HepG2 (cell line): Measurements from ENCODE around the gene STIM1. TPM values are rescaled to one million over a fixed set of nuclear protein-coding genes. Genes with fewer than 3 reads are reported as not detected.

ENCODE experiments used
- AHDC1 ChIP-seq: sonication (generic); formaldehyde crosslinking; IDR thresholded peaks from 2 replicates; pipeline ENCODE4 v1.5.1; 2020; ENCODE audit warnings: mild to moderate bottlenecking, missing genetic modification reagents, borderline replicate concordance
- ATF7-NPFF ChIP-seq: sonication (generic); formaldehyde crosslinking; IDR thresholded peaks from 2 replicates; pipeline ENCODE4 v1.8.1; 2023; ENCODE audit warnings: mild to moderate bottlenecking, low read depth, missing genetic modification reagents, moderate library complexity
- CENPX ChIP-seq: sonication (generic); formaldehyde crosslinking; IDR thresholded peaks from 2 replicates; pipeline ENCODE4 v1.9.0; 2021; ENCODE audit warnings: mild to moderate bottlenecking, missing genetic modification reagents, moderate library complexity
- DNMT3B ChIP-seq: conservative IDR thresholded peaks from 2 replicates; pipeline ENCODE4 v1.6.1; 2016; ENCODE audit warnings: missing biosample characterization, control low read depth
- ELF1 ChIP-seq: sonication (generic); formaldehyde crosslinking; IDR thresholded peaks from 2 replicates; pipeline ENCODE4 v1.4.0; 2020; ENCODE audit warnings: missing genetic modification reagents
- ETV5 ChIP-seq: IDR thresholded peaks from 2 replicates; pipeline ENCODE4 v1.6.1; 2018; ENCODE audit warnings: missing biosample characterization, missing genetic modification reagents, inconsistent platforms, borderline replicate concordance
- KDM5B ChIP-seq: sonication (generic); formaldehyde crosslinking; IDR thresholded peaks from 2 replicates; pipeline ENCODE4 v1.4.0; 2020; ENCODE audit warnings: missing genetic modification reagents, mild to moderate bottlenecking, borderline replicate concordance
- MED13 ChIP-seq: sonication (generic); formaldehyde crosslinking; IDR thresholded peaks from 2 replicates; pipeline ENCODE4 v1.5.0; 2020; ENCODE audit warnings: missing genetic modification reagents
- PAX8 ChIP-seq: sonication (generic); formaldehyde crosslinking; IDR thresholded peaks from 2 replicates; pipeline ENCODE4 v1.8.0; 2022; ENCODE audit warnings: mild to moderate bottlenecking, missing genetic modification reagents, borderline replicate concordance
- POLR2A ChIP-seq, 2 experiments: IDR thresholded peaks; 2 replicates each; pipeline ENCODE4 v1.6.1; 2011; ENCODE audit warnings: low read depth in 2 of 2, low read length in 2 of 2, mild to moderate bottlenecking in 1 of 2, moderate library complexity in 1 of 2; ENCODE audit not compliant: insufficient read depth in 1 of 2
- PPARG ChIP-seq: conservative IDR thresholded peaks from 2 replicates; pipeline ENCODE4 v1.6.1; 2016; ENCODE audit warnings: missing biosample characterization, missing genetic modification reagents
- SOX13 ChIP-seq, 3 experiments: fragments of 450-650 bp in 1 of 3; sonication (generic) in 1 of 3; formaldehyde crosslinking in 1 of 3; IDR thresholded peaks in 2 of 3; conservative IDR thresholded peaks in 1 of 3; 2 replicates each; pipeline versions ENCODE4 v1.5.0 to v1.6.1; 2016 to 2020; ENCODE audit warnings: antibody characterized with exemption in 1 of 3, mild to moderate bottlenecking in 1 of 3, missing compliant biosample characterization in 1 of 3, missing genetic modification reagents in 1 of 3, moderate library complexity in 1 of 3
- ZBTB7B ChIP-seq: sonication (generic); formaldehyde crosslinking; IDR thresholded peaks from 2 replicates; pipeline ENCODE4 v1.4.0; 2020; ENCODE audit warnings: missing genetic modification reagents
- ZMYM3 ChIP-seq: sonication (generic); formaldehyde crosslinking; IDR thresholded peaks from 2 replicates; pipeline ENCODE4 v1.5.1; 2020; ENCODE audit warnings: mild to moderate bottlenecking, missing genetic modification reagents
- ZNF317 ChIP-seq: sonication (generic); formaldehyde crosslinking; IDR thresholded peaks from 2 replicates; pipeline ENCODE4 v1.5.0; 2020; ENCODE audit warnings: mild to moderate bottlenecking, missing genetic modification reagents
- ZNF510 ChIP-seq: sonication (generic); formaldehyde crosslinking; IDR thresholded peaks from 2 replicates; pipeline ENCODE4 v1.4.0; 2020; ENCODE audit warnings: low read depth, mild to moderate bottlenecking, missing genetic modification reagents
- ZNF768 ChIP-seq: sonication (generic); formaldehyde crosslinking; IDR thresholded peaks from 2 replicates; pipeline ENCODE4 v1.4.0; 2020; ENCODE audit warnings: missing genetic modification reagents
- ZNF839 ChIP-seq: sonication (generic); formaldehyde crosslinking; IDR thresholded peaks from 2 replicates; pipeline ENCODE4 v1.4.0; 2020; ENCODE audit warnings: missing genetic modification reagents, mild to moderate bottlenecking, borderline replicate concordance
- polyA plus RNA-seq, 8 experiments: library from polyadenylated mRNA; depleted of rRNA in 3 of 8; stranded (reverse) in 7 of 8; unstranded in 1 of 8; fragments of >200 nt; fragmentation: Illumina TruSeq in 4 of 8; extraction: Trizol in 4 of 8; gene quantifications; 2 replicates each; pipeline versions ENCODE4 v1.2.1 to v1.2.3, GENCODE V29; 2011 to 2016; ENCODE audit warnings: low read depth in 4 of 8, missing spikeins in 1 of 8, mixed read lengths in 1 of 8; ENCODE audit not compliant: insufficient read depth in 1 of 8
- total RNA-seq, 5 experiments: library from RNA; depleted of rRNA; stranded (reverse); fragments of >200 nt; fragmentation: Illumina TruSeq; extraction: Trizol; gene quantifications; 2 replicates each; pipeline ENCODE4 v1.2.3, GENCODE V29; 2016; ENCODE audit warnings: low read depth in 1 of 5
- TF ChIP-seq, protein P1 (sequence below): sonication (generic); formaldehyde crosslinking; IDR thresholded peaks from 2 replicates; pipeline ENCODE4 v1.5.0; 2020; ENCODE audit warnings: mild to moderate bottlenecking, missing genetic modification reagents, borderline replicate concordance

Gene STIM1
- total and polyA plus RNA-seq, 2 of the 13 experiments (the other 11 are each of a cell fraction or from before 2014, with no cell fraction given), result 19.2 to 28.5 TPM

GRCh38 chr11:3855808-3856491 lies 486 bp downstream of the STIM1 start (continued):
- TF ChIP-seq PPARG (CRISPR knock-in tag), result 0 out of 2 replicates have a peak, but pooled peaks have one; percentile 10
- TF ChIP-seq POLR2A (IDR thresholded peaks at IDR 0.05; ENCODE audit: insufficient read depth in 1 of 2, low read depth in 2 of 2, low read length in 2 of 2), result peak in 1 of 2 experiments; percentile 38; a peak in 1 of 4 replicates
- no peak; the same call in 1 of the 2 replicates for TF ChIP-seq DNMT3B
- TF ChIP-seq PAX8, result 0 out of 2 replicates have a peak, but pooled peaks have one; percentile 67
- no peak for TF ChIP-seq SOX13 (IDR thresholded peaks at IDR 0.05)
- TF ChIP-seq SOX13 (CRISPR knock-in tag; conservative IDR thresholded peaks at IDR 0.05 in 1 of 2, IDR thresholded peaks at IDR 0.05 in 1 of 2), result 0 out of 4 replicates have a peak, but pooled peaks of 1 of the 2 experiments have one; percentile 4
- peak; percentile 82; the same call in 1 of the 2 replicates for TF ChIP-seq KDM5B
- TF ChIP-seq ZNF317, result peak; percentile 33; the same call in 1 of the 2 replicates
- no peak for TF ChIP-seq MED13 (CRISPR knock-in tag)
- TF ChIP-seq ATF7-NPFF (CRISPR knock-in tag), result 0 out of 2 replicates have a peak, but pooled peaks have one; percentile 36
- TF ChIP-seq AHDC1 (CRISPR knock-in tag), result 0 out of 2 replicates have a peak, but pooled peaks have one; percentile 22
- TF ChIP-seq ZNF510, result no peak
- TF ChIP-seq CENPX (CRISPR knock-in tag), result no peak
- peak; percentile 68 for TF ChIP-seq ETV5
- TF ChIP-seq, protein P1, sequence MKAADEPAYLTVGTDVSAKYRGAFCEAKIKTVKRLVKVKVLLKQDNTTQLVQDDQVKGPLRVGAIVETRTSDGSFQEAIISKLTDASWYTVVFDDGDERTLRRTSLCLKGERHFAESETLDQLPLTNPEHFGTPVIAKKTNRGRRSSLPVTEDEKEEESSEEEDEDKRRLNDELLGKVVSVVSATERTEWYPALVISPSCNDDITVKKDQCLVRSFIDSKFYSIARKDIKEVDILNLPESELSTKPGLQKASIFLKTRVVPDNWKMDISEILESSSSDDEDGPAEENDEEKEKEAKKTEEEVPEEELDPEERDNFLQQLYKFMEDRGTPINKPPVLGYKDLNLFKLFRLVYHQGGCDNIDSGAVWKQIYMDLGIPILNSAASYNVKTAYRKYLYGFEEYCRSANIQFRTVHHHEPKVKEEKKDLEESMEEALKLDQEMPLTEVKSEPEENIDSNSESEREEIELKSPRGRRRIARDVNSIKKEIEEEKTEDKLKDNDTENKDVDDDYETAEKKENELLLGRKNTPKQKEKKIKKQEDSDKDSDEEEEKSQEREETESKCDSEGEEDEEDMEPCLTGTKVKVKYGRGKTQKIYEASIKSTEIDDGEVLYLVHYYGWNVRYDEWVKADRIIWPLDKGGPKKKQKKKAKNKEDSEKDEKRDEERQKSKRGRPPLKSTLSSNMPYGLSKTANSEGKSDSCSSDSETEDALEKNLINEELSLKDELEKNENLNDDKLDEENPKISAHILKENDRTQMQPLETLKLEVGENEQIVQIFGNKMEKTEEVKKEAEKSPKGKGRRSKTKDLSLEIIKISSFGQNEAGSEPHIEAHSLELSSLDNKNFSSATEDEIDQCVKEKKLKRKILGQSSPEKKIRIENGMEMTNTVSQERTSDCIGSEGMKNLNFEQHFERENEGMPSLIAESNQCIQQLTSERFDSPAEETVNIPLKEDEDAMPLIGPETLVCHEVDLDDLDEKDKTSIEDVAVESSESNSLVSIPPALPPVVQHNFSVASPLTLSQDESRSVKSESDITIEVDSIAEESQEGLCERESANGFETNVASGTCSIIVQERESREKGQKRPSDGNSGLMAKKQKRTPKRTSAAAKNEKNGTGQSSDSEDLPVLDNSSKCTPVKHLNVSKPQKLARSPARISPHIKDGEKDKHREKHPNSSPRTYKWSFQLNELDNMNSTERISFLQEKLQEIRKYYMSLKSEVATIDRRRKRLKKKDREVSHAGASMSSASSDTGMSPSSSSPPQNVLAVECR, result peak; percentile 45
- peak; percentile 49; the same call in 1 of the 2 replicates for TF ChIP-seq ZMYM3 (CRISPR knock-in tag)
- TF ChIP-seq ELF1 (CRISPR knock-in tag), result peak; percentile 27; the same call in 1 of the 2 replicates
- 0 out of 2 replicates have a peak, but pooled peaks have one; percentile 27 for TF ChIP-seq ZNF768 (CRISPR knock-in tag)
- TF ChIP-seq ZBTB7B (CRISPR knock-in tag), result peak; percentile 59; the same call in 1 of the 2 replicates
- 0 out of 2 replicates have a peak, but pooled peaks have one; percentile 20 for TF ChIP-seq ZNF839 (CRISPR knock-in tag)
